ENCODE results near the gene MARCHF11. TPM values are rescaled to one million over a fixed set of nuclear protein-coding genes. Genes with fewer than 3 reads are reported as not detected.

Gene MARCHF11
- total and polyA plus RNA-seq, 2 of the 8 experiments (the other 6 are each of a cell fraction or from before 2014, with no cell fraction given), result 0.27 to 0.82 TPM

DNA sequence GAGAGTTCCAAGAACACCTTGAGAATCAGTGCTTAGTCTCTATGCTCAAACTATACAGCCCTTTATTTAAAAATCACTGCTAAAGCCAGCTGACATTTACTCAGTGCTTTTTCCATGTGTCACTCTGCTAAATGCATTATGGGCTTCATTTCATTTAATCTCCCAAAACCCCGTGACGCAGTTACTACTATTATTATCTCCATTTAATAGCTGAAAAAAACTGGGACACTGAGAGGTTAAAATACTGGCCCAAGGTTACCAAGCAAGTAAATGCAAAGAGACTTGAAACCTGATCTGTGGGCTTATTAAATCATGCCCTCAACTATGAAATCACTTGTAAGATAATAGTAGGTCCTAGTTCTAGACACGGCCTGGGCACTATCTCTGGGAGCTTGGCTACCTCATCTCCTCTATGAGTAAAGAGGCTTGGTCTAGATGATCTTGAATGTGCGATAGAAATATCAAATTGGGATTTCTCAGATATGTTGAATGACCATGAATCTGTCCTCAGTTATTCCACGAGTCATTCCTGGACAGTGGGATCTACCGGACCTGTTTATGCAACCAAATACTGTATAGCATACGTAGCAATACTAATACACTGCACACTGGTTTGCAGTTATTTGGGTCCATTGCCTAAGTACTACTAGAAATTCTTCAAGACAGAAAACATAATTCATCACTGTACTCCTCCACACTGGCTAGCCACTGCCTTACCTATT is 32.3 kb downstream of the MARCHF11 start:
- no peaks in the 10 kb centered on the region; a peak in 1 of 8 replicates for H3K36me3 ChIP-seq (ENCODE audit: control insufficient read depth in 2 of 4, insufficient read depth in 4 of 4, low read length in 3 of 4)
- DNase-seq (ENCODE audit: low read depth in 1 of 2, low spot score in 2 of 2) (no peak), FAIRE-seq (no peak)
- no peak overlapping the region for H2BK15ac ChIP-seq (ENCODE audit: low read length)
- peaks cover 0 to 6% of the 10 kb centered on the region in 2 experiments; a peak in 1 of 4 replicates for H3K9me3 ChIP-seq (ENCODE audit: insufficient read depth in 2 of 2, low read depth in 1 of 2, low read length in 1 of 2)
- POLR2A ChIA-PET (ENCODE audit: partially characterized antibody), result no interaction called here
- H2BK20ac ChIP-seq (ENCODE audit: low read length), result no peak overlapping the region
- no peak overlapping the region for H3K4ac ChIP-seq (replicated peaks; ENCODE audit: insufficient read length, low read depth, low read length)
- no peak overlapping the region for H3K9ac ChIP-seq (replicated peaks in 1 of 4; ENCODE audit: extremely low read depth in 1 of 4, low read depth in 3 of 4, low read length in 3 of 4)
- no peaks in the 10 kb centered on the region for H3K79me2 ChIP-seq (ENCODE audit: control insufficient read depth in 1 of 2, insufficient read depth in 2 of 2, low read length in 2 of 2)
- CTCF ChIA-PET (ENCODE audit: partially characterized antibody), result interaction anchor here (1.1 kb wide), 1 partner anchor 13 kb away, joined by 7 read pairs; no protein-coding TSS in a partner anchor
- H4K20me1 ChIP-seq (replicated peaks in 1 of 2; ENCODE audit: control insufficient read depth in 1 of 2, insufficient read depth in 2 of 2, low read length in 2 of 2), result no peaks in the 10 kb centered on the region
- H4K91ac ChIP-seq (replicated peaks; ENCODE audit: insufficient read length, low read length), result no peak overlapping the region
- H2BK5ac ChIP-seq (ENCODE audit: low read depth, low read length), result no peak overlapping the region
- H3K4me2 ChIP-seq (ENCODE audit: insufficient read depth in 1 of 2, low read depth in 2 of 2, low read length in 2 of 2), result no peak overlapping the region
- H3K23me2 ChIP-seq (ENCODE audit: low read depth, low read length), result no peaks in the 10 kb centered on the region; the same call in 1 of the 2 replicates
- WGBS, 2 experiments (ENCODE audit: extremely low coverage in 1 of 2, insufficient coverage in 1 of 2, insufficient read length in 1 of 2, insufficient replicate concordance in 2 of 2, low coverage in 1 of 2, low lambda C conversion rate in 2 of 2, missing lambda C conversion rate in 1 of 2), result 81% methylated on average over 7 of the region's 7 CpGs; no CpG with 5 or more reads in 1 of the 2 experiments
- no peaks in the 10 kb centered on the region for H3K79me1 ChIP-seq (ENCODE audit: low read depth, low read length)
- H4K5ac ChIP-seq (ENCODE audit: insufficient read length, low read depth, low read length), result no peak overlapping the region
- no peak overlapping the region for H3K27ac ChIP-seq (ENCODE audit: low read depth, low read length)
- H3K4me3 ChIP-seq (ENCODE audit: extremely low read depth in 1 of 4, insufficient read depth in 2 of 4, low read depth in 3 of 4, low read length in 4 of 4), result no peak overlapping the region
- no peak overlapping the region for H2BK12ac ChIP-seq (ENCODE audit: low read depth, low read length)
- no peak overlapping the region for H3K18ac ChIP-seq (ENCODE audit: extremely low read depth, low read length)
- H3K27me3 ChIP-seq (replicated peaks in 1 of 4; ENCODE audit: control insufficient read depth in 3 of 4, extremely low read depth in 1 of 4, insufficient read depth in 3 of 4, low read length in 3 of 4), result no peaks in the 10 kb centered on the region
- no peaks in the 10 kb centered on the region for H3K4me1 ChIP-seq (replicated peaks in 1 of 4; ENCODE audit: control insufficient read depth in 3 of 4, insufficient read depth in 4 of 4, low read length in 3 of 4)
- H3K14ac ChIP-seq (ENCODE audit: insufficient read length), result no peak overlapping the region
- no peak overlapping the region for H2AK5ac ChIP-seq (ENCODE audit: low read depth, low read length)
- no peak overlapping the region for H2BK120ac ChIP-seq (replicated peaks; ENCODE audit: low read depth, low read length)
- no peak overlapping the region for H2AFZ ChIP-seq (ENCODE audit: low read length)
- no peak overlapping the region for H3K56ac ChIP-seq (replicated peaks; ENCODE audit: insufficient read length, low read depth, low read length)
- no peak overlapping the region for H3K23ac ChIP-seq (ENCODE audit: insufficient read length)
- no peak overlapping the region for H4K8ac ChIP-seq (ENCODE audit: extremely low read depth, insufficient read depth, low read length)
- TF ChIP-seq MAFK (IDR thresholded peaks at IDR 0.05; ENCODE audit: low read depth, low read length) (no peak), SP1 (IDR thresholded peaks at IDR 0.05; ENCODE audit: low read depth, low read length) (no peak), SP4 (IDR thresholded peaks at IDR 0.05; ENCODE audit: low read length) (no peak), TBP (IDR thresholded peaks at IDR 0.05; ENCODE audit: low read depth, low read length) (no peak)
- TF ChIP-seq, protein P1, sequence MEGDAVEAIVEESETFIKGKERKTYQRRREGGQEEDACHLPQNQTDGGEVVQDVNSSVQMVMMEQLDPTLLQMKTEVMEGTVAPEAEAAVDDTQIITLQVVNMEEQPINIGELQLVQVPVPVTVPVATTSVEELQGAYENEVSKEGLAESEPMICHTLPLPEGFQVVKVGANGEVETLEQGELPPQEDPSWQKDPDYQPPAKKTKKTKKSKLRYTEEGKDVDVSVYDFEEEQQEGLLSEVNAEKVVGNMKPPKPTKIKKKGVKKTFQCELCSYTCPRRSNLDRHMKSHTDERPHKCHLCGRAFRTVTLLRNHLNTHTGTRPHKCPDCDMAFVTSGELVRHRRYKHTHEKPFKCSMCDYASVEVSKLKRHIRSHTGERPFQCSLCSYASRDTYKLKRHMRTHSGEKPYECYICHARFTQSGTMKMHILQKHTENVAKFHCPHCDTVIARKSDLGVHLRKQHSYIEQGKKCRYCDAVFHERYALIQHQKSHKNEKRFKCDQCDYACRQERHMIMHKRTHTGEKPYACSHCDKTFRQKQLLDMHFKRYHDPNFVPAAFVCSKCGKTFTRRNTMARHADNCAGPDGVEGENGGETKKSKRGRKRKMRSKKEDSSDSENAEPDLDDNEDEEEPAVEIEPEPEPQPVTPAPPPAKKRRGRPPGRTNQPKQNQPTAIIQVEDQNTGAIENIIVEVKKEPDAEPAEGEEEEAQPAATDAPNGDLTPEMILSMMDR (IDR thresholded peaks at IDR 0.05; ENCODE audit: control extremely low read depth in 1 of 3, insufficient read depth in 1 of 3, low read depth in 1 of 3, low read length in 3 of 3), result no peak

All from H1 (cell line).